EL (cell line): Measurements from ENCODE around the gene VPS26B.
"Not testable (repeated sequence)": the region's sequence is repeated elsewhere in the genome, so short reads cannot be mapped to it uniquely, and the experiment has no call there.

ENCODE experiments used
- DNase-seq: peaks from one replicate; pipeline ENCODE4 v3.0.0-alpha.2; 2016

VPS26B gene

GRCh38 chr11:134223836-134224709 lies at the start of gene VPS26B, which contains the start of gene NCAPD3:
Gene VPS26B, plus strand, starts transcription at chr11:134224671. Its CDS starts 452 bp downstream, at chr11:134225123.
Gene NCAPD3, minus strand, starts transcription at chr11:134223967. Its CDS starts 41 bp downstream, at chr11:134223926.
- DNase-seq, result peak; percentile 96

DNA sequence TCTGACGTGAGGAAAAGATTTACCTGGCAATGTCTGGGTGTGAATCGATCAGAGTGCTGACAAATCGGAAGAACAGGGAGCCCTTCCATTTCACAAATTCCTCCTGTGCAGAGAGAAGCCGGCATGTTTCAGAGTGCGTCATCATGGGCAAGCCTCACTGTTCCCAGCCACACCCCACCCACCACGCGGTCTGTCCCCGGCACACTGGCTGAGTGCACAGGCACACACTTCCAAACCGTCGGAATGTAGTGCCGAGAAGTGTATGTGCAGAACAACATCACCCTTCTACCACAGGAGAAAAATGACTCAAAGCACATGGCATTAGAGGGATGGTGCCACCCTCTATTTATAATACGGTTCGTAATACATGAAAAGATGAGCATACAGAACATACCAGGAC lies 48.2 kb upstream of the VPS26B start:
- no peak for DNase-seq

- DNase-seq, result no peak
These were observed 46.3 kb upstream of the VPS26B start for GRCh38 chr11:134178032-134178674.

DNA sequence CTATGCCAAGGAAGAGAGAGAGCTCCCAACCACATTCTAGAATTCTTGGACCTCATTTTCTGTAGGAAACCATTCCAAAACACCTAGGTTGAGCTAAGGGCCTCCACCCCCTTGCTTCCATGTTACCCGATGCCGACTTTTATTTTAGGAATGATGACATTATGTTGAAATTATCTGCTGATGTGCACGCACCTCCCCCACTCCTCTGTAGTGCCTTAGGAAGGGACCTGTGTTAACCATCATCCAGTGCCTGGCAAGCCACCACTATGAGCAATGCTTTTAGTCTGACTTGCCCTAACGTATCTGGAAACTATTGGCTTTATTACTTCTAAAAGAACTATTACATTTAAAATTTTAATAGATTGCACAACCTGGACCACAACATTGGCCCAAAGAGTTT lies 42.8 kb upstream of the VPS26B start:
- DNase-seq, result peak; percentile 48

GRCh38 chr11:134188092-134188491 lies 36.4 kb upstream of the VPS26B start:
- DNase-seq, result not testable (repeated sequence)

GRCh38 chr11:134196756-134197155 lies 27.7 kb upstream of the VPS26B start:
- no peak for DNase-seq

GRCh38 chr11:134199531-134199930 lies 24.9 kb upstream of the VPS26B start:
- no peak for DNase-seq

DNA sequence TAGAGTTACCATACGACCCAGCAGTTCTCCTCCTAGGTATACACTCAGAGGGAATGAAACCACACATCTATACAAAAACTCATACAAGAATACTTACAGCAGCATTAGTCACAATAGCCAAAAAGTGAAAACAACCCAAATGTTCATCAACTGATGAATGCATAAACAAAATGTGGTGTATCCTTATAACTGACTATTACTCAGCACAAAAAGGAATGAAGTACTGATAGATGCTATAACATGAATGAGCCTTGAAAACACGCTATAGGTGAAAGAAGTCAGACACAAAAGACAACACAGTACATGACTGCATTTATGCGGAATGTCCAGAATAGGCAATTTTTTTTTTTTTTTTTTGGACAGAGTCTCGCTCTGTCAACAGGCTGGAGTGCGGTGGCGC lies 23.8 kb upstream of the VPS26B start:
- DNase-seq, result no peak

DNA sequence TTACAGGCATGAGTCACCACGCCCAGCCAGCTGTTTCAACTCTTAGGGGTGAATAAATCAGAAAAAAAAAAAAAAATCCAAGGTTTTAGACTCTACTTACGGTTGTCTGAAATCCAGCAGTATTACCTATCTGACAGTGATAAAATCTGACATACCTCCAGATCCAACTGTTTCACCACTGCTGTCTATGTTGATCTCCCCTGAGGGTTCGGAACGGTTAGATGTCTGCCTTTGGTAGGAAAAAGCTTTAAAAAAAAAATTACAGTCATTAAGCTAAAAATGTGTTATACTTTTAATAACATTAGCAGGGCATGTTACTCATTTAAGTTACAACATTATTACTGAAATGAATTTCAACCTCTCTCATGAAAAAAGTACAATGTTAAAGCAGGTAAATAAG lies 21.8 kb upstream of the VPS26B start:
- no peak for DNase-seq

DNA sequence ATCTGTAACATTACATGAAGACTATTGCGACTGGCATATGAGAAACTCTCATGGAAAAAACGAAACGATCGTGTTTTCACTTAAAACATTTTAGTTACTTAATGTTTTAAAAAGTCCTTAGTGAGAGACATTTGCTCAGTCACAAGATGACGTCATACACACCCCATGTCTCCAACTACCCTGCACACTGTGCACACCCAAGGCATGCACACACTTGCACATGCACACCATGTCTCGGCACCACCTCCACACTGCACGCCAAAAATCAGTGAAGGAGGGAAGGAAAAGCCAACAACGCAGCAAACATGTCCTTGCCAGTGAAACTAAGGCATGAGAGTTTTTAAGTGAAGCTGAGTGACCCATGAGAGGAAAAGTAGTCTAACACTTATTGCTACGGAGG lies 18.7 kb upstream of the VPS26B start:
- DNase-seq, result no peak

- no peak for DNase-seq
These were observed 18.3 kb upstream of the VPS26B start for GRCh38 chr11:134206185-134206584.

GRCh38 chr11:134207538-134208239 lies 16.8 kb upstream of the VPS26B start:
- DNase-seq, result peak; percentile 18

DNA sequence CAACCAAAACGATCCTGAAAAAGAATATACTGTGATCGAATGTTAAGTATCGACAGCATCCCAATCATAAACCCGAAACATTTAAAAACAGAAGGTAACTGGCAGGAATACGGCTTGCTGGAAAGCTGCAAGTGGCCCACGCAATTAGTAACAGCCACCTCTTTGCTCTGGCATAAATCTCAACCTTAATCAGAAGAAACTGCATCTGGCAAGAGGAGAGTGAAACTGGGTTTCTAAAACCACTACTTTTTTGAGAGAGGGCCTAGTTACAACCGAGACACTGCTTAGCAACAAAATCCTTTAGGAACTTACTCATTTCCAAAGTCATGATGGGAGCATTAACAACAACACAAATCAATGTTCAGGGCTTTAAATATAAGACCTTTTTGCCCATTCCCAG lies 8.6 kb upstream of the VPS26B start:
- no peak for DNase-seq

GRCh38 chr11:134216816-134217215 lies 7.7 kb upstream of the VPS26B start:
- no peak for DNase-seq

DNA sequence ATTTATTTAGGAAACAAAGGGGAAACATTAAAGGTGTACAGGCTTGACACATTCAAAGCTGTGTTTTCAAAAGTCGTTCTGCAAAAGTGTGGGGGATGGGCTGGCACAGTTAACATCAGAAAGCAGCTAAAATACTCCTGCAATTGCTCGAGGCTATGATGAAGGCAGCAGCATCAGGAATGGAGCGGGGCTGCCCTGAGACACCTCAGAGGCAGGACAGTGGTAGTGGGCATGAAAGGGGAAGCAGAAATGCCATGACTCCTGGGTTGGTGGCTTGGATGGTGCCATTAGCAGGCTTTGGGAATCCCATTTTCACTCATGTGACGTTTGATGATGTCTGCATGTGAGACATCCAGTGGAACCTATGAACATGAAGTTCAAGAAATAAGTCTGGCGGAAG lies 1.4 kb upstream of the VPS26B start:
- DNase-seq, result peak; percentile 8

DNA sequence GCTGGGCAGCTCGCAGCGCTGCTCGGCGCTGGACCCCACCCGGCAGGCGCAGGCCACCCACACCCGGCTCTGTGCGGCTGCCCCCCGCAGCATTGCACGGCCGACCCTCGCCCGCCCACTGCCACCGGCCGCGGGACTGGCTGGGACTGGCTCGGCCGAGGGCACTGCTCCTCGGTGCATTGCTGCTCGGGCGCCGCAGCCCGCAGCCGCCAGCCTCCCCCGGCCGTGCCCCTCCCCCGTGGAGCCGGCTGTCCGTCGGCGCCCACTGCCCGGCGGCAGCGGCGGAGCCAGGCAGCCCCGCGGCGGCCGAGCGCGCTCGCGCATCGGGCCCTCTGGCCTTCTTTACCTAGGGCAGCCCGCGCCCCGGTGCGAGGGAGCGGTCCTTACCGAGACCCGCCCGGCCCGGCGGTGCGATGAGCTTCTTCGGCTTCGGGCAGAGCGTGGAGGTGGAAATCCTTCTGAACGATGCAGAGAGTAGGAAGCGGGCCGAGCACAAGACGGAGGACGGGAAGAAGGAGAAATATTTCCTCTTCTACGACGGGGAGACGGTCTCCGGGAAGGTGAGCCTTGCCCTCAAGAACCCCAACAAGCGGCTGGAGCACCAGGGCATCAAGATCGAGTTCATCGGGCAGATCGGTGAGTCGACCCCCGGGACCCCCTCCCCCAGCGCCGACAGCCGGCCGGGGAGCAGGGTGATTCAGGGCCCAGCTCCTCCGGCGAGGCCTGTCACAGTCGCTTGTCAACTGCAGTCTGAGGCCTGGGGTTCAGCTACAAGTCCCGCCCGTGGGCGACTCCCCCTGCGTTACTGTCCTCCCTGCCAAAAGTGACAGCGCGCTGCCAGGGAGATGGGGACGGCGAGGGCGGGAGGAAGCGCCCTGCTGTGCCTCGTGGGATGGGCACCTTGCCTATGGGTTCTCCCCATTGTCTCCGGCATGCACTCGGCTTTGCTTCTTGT lies 516 bp downstream of the VPS26B start:
- DNase-seq, result peak; percentile 42

GRCh38 chr11:134226806-134227325 lies 2.4 kb downstream of the VPS26B start:
- DNase-seq, result peak; percentile 20

DNA sequence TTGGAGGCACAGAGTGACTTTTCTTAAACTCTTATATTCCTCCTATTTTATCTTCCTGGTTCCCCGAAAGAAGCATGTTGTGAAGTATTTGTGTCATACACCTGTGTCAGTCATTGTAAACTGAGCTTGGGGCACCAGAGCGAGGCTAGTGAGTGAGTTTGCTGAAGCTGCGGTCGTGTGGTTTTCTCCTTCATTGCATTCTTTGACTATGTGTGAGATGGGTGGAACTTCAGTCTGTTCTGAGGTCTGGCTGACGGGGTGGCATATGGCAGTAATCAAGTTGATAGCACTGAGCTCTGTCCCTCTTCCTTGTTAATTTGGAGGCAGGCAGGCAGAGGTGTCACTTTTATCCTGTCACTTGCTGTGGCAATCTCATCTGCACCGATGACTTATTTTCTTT lies 4.2 kb downstream of the VPS26B start:
- DNase-seq, result peak; percentile 80

DNA sequence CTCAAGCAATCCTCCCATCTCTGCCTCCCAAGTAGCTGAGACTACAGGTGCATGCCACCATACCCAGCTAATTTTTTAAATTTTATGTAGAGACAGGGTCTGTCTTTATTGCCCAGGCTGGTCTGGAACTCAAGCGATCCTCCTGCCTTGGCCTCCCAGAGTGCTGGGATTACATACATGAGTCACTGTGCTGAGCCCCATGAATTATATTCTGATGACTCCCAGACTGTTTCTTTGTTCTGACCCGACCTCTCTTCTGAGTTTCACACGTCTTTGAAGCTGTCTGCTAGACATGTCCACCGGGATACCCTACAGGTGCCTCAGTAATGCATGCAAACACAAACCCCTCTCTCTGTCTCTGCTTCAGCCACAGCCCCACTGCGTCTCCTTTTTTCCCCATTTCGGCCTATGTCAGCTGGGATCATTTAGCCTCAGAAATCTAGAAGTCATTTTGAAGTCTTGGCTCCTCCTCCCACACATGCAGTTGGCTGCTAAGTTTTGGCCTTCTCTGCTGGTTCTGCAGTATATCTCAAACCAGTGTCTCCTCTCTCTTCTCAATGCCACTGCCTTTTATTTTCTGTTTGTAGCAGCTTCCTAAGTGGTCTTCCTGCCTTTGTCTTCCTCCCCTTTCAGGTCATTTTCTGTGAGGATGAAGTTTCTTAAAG lies 4.8 kb downstream of the VPS26B start:
- DNase-seq, result peak; percentile 49

DNA sequence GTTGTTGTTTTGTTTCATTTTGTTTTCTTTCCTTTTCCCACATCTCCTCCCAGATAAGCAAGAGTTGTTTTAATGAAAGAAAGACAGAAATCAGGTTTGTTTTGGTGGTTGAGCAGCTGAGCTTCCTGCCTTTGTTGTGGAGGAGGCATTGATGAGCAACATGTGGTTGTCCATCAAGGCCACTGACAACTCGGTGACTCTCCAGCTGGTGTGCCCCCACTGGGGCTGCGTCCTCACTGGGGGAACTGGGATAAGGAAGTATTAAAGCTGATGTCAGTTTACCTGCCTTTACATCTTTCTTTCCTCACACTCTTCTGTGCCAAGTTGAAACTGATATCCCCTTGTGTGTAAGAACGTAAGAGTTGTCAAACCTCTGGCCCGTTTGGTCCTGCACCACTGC lies 5.9 kb downstream of the VPS26B start:
- DNase-seq, result no peak

DNA sequence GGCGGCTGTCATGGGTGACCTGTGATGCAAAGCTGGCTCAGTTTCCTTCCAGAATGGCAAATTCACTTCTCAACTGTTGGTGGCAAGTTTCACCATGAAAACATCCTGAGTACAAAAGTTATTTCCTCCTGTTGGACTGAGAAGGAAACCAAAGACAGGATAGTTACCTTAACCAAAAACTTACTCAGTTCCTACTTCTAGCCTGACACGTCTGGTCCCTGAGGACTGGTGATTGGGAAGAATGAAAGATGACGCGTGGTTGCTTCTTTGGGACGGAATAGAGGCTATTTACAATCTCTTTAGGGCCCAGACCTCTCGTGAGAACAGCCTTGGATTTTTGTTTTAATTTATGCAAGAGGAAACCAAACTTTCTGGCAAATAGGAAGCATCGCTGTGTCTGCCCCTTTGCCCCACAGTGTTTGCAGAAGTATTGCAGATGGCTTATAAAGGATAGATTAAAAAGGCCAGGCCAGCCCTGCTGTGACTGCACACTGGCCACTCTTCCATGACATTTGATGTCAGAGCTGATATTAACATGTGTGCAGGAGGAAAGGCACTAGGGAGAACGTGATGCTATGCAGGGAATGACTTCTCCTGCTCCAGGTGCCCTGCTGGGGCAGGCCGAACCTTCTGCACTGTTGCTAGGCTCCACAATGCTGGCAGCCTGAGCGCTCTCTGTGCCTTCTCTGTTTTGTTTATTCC lies 7.6 kb downstream of the VPS26B start:
- no peak for DNase-seq
